K562 (cell line): Measurements from ENCODE around the gene TSPAN14. TPM values are rescaled to one million over a fixed set of nuclear protein-coding genes. Genes with fewer than 3 reads are reported as not detected.

Experiments
- CBX1 ChIP-seq: sonication (generic); IDR thresholded peaks from 2 replicates; pipeline ENCODE4 v1.6.1; 2016; ENCODE audit warnings: antibody characterized with exemption, low read depth, mild to moderate bottlenecking
- CBX5 ChIP-seq: IDR thresholded peaks from 2 replicates; pipeline ENCODE4 v1.6.1; 2014; ENCODE audit warnings: low read depth, borderline replicate concordance
- CGGBP1 ChIP-seq: fragments of 250-450 bp; sonication (Bioruptor Pico); IDR thresholded peaks from 2 replicates; pipeline ENCODE4 v1.9.0; 2021; ENCODE audit warnings: mild to moderate bottlenecking
- CREB3 ChIP-seq: fragments of 450-650 bp; conservative IDR thresholded peaks from 2 replicates; pipeline ENCODE4 v1.6.1; 2016; ENCODE audit warnings: missing genetic modification characterization, low read depth, mild to moderate bottlenecking, missing compliant biosample characterization, moderate library complexity
- ELF4 ChIP-seq: fragments of 450-650 bp; formaldehyde crosslinking; IDR thresholded peaks from 2 replicates; pipeline ENCODE4 v1.4.0; 2022; ENCODE audit warnings: missing genetic modification characterization
- FOS ChIP-seq: IDR thresholded peaks from 3 replicates; pipeline ENCODE4 v1.6.1; 2011; ENCODE audit not compliant: insufficient read length; ENCODE audit errors: extremely low read depth
- KAT7 ChIP-seq: sonication (generic); formaldehyde crosslinking; IDR thresholded peaks from 2 replicates; pipeline ENCODE4 v1.8.0; 2022; ENCODE audit warnings: missing genetic modification reagents, mild to moderate bottlenecking, borderline replicate concordance
- MAFK ChIP-seq: IDR thresholded peaks from 2 replicates; pipeline ENCODE4 v1.6.1; 2011; ENCODE audit warnings: low read length, improper control_type of control experiment
- NCOA6 ChIP-seq: fragments of 450-650 bp; IDR thresholded peaks from 2 replicates; pipeline ENCODE4 v1.6.1; 2017; ENCODE audit warnings: mild to moderate bottlenecking
- NUFIP1 ChIP-seq: fragments of 450-650 bp; IDR thresholded peaks from 2 replicates; pipeline ENCODE4 v1.6.1; 2018; ENCODE audit not compliant: partially characterized antibody
- POLR2G ChIP-seq: fragments of 200-400 bp; formaldehyde crosslinking; IDR thresholded peaks from 2 replicates; pipeline ENCODE4 v1.6.1; 2017; ENCODE audit warnings: low read depth, mild to moderate bottlenecking, antibody characterized with exemption, low read length, moderate library complexity
- SMARCA4 ChIP-seq: fragments of 450-650 bp; IDR thresholded peaks from 2 replicates; pipeline ENCODE4 v1.6.1; 2016
- ZBTB40 ChIP-seq, 2 experiments: fragments of 450-650 bp in 1 of 2; sonication (generic) in 1 of 2; formaldehyde crosslinking in 1 of 2; IDR thresholded peaks; 2 replicates each; pipeline versions ENCODE4 v1.7.1 to v1.9.0; 2016 to 2022; ENCODE audit warnings: inconsistent platforms in 1 of 2, mild to moderate bottlenecking in 1 of 2, missing genetic modification reagents in 1 of 2
- ZC3H8 ChIP-seq: fragments of 450-650 bp; IDR thresholded peaks from 2 replicates; pipeline ENCODE4 v1.6.1; 2017
- ZNF398 ChIP-seq: fragments of 250-450 bp; sonication (Bioruptor Pico); IDR thresholded peaks from 2 replicates; pipeline ENCODE4 v1.8.0; 2021; ENCODE audit warnings: moderate library complexity, mild to moderate bottlenecking, inconsistent platforms
- polyA plus RNA-seq, 8 experiments: library from polyadenylated mRNA; depleted of rRNA in 4 of 8; stranded (reverse) in 5 of 8; unstranded in 3 of 8; fragments of >200 nt; fragmentation: Nextera tagmentation in 2 of 8; fragmentation: Illumina TruSeq in 1 of 8; extraction: Ambion mirVana in 2 of 8; extraction: Trizol in 1 of 8; gene quantifications; 2 replicates each; pipeline versions ENCODE4 v1.2.1 to v1.2.3, GENCODE V29; 2011 to 2014; ENCODE audit warnings: inconsistent platforms in 1 of 8, missing spikeins in 1 of 8
- total RNA-seq, 7 experiments: library from RNA; depleted of rRNA in 6 of 7; stranded (reverse); fragments of >200 nt in 6 of 7; fragmentation: Illumina TruSeq in 2 of 7; extraction: Trizol in 2 of 7; gene quantifications; 2 replicates each; pipeline versions ENCODE4 v1.2.1 to v1.2.3, GENCODE V29; 2011 to 2021; ENCODE audit warnings: low replicate concordance in 1 of 7

Gene TSPAN14
- total and polyA plus RNA-seq, 9 of the 15 experiments (the other 6 are each of a cell fraction or from before 2014, with no cell fraction given) = 5.8 to 92.9 (median 23.3) TPM

GRCh38 chr10:80497187-80498077, 43.3 kb downstream of the TSPAN14 start (continued):
- no peak for TF ChIP-seq ZBTB40 (IDR thresholded peaks at IDR 0.05)
- TF ChIP-seq ZBTB40 (CRISPR knock-in tag; IDR thresholded peaks at IDR 0.05) = no peak
- TF ChIP-seq ELF4 (CRISPR knock-in tag) = 0 out of 2 replicates have a peak, but pooled peaks have one; percentile 67
- TF ChIP-seq CGGBP1 (CRISPR knock-in tag) = no peak
- peak; percentile 83 for TF ChIP-seq SMARCA4
- no peak for TF ChIP-seq ZNF398
- no peak; the same call in 1 of the 2 replicates for TF ChIP-seq CBX1
- peak; percentile 20; the same call in 1 of the 2 replicates for TF ChIP-seq MAFK
- peak; percentile 51; the same call in 1 of the 2 replicates for TF ChIP-seq POLR2G
- TF ChIP-seq NCOA6 = no peak
- TF ChIP-seq CBX5 = no peak
- no peak for TF ChIP-seq ZC3H8
- no peak for TF ChIP-seq FOS
- TF ChIP-seq NUFIP1 = no peak
- TF ChIP-seq KAT7 (CRISPR knock-in tag) = no peak
- TF ChIP-seq CREB3 = no peak; the same call in 1 of the 2 replicates
